Neural crest cell (in vitro differentiated cells): ENCODE measurements around the gene HSPA12A. TPM values are rescaled to one million over a fixed set of nuclear protein-coding genes. Genes with fewer than 3 reads are reported as not detected.
A peak's percentile ranks its signal among the peaks of the same experiment; 100 is the strongest.

Experiments used
- DNase-seq: peaks from one replicate; pipeline ENCODE4 v3.0.0; 2021; ENCODE audit warnings: low read depth, mixed read lengths, low spot score
- H3K27ac Mint-ChIP-seq: one replicate; pipeline ENCODE4 v1.8.0; 2021; ENCODE audit warnings: mild to moderate bottlenecking, mixed read lengths; ENCODE audit not compliant: unreplicated experiment
- H3K27me3 Mint-ChIP-seq: 2 replicates; pipeline ENCODE4 v1.8.0; 2021; ENCODE audit warnings: low read depth, mild to moderate bottlenecking, mixed read lengths
- H3K36me3 Mint-ChIP-seq: 2 replicates; pipeline ENCODE4 v1.8.0; 2021; ENCODE audit warnings: low read depth, mild to moderate bottlenecking, mixed read lengths
- H3K4me1 Mint-ChIP-seq: 2 replicates; pipeline ENCODE4 v1.8.0; 2021; ENCODE audit warnings: mixed read lengths
- H3K4me3 Mint-ChIP-seq: one replicate; pipeline ENCODE4 v1.8.0; 2021; ENCODE audit warnings: mild to moderate bottlenecking, mixed read lengths
- H3K9me3 Mint-ChIP-seq: 2 replicates; pipeline ENCODE4 v1.8.0; 2021; ENCODE audit warnings: mixed read lengths
- CTCF ChIP-seq: fragments of 200-600 bp; sonication (generic); conservative IDR thresholded peaks from 2 replicates; pipeline ENCODE4 v1.5.0; 2021; ENCODE audit warnings: antibody characterized with exemption, mild to moderate bottlenecking
- total RNA-seq: library from RNA; stranded (reverse); gene quantifications from 2 replicates; pipeline ENCODE4 v1.2.1, GENCODE V29; 2021

The HSPA12A gene
- total RNA-seq, 1 donor from 2014 or later = 7.4 TPM

- Mint-ChIP-seq H3K9me3 (no peaks in the 10 kb centered on the region), H3K27ac (no peak overlapping the region), H3K36me3 (no peaks in the 10 kb centered on the region), H3K27me3 (peaks cover 12% of the 10 kb centered on the region), H3K4me3 (no peak overlapping the region), H3K4me1 (peaks cover 16% of the 10 kb centered on the region)
- TF ChIP-seq CTCF = no peak
- DNase-seq = no peak
Observed at GRCh38 chr10:116629340-116629739, 113.0 kb downstream of the HSPA12A start.

GRCh38 chr10:116627386-116627933 lies 114.9 kb downstream of the HSPA12A start:
- H3K36me3 Mint-ChIP-seq = no peaks in the 10 kb centered on the region
- no peak overlapping the region for H3K27ac Mint-ChIP-seq
- peak; percentile 53 for DNase-seq
- H3K27me3 Mint-ChIP-seq = peaks cover 17% of the 10 kb centered on the region
- peaks cover 16% of the 10 kb centered on the region for H3K4me1 Mint-ChIP-seq
- H3K9me3 Mint-ChIP-seq = no peaks in the 10 kb centered on the region
- peak; percentile 66 for TF ChIP-seq CTCF
- no peak overlapping the region for H3K4me3 Mint-ChIP-seq

- no peak overlapping the region for H3K4me3 Mint-ChIP-seq
Observed at GRCh38 chr10:116626815-116627214, 115.6 kb downstream of the HSPA12A start.

GRCh38 chr10:116625845-116626244 lies 116.5 kb downstream of the HSPA12A start:
- peaks cover 12% of the 10 kb centered on the region for H3K4me1 Mint-ChIP-seq
- H3K9me3 Mint-ChIP-seq = no peaks in the 10 kb centered on the region
- TF ChIP-seq CTCF = no peak
- H3K36me3 Mint-ChIP-seq = no peaks in the 10 kb centered on the region
- H3K27me3 Mint-ChIP-seq = peaks cover 17% of the 10 kb centered on the region
- no peak for DNase-seq
- H3K27ac Mint-ChIP-seq = no peak overlapping the region
- no peak overlapping the region for H3K4me3 Mint-ChIP-seq

More at GRCh38 chr10:116626815-116627214, 115.6 kb downstream of the HSPA12A start:
- Mint-ChIP-seq H3K27ac (no peak overlapping the region), H3K27me3 (peaks cover 17% of the 10 kb centered on the region), H3K9me3 (no peaks in the 10 kb centered on the region), H3K4me1 (peaks cover 12% of the 10 kb centered on the region), H3K36me3 (no peaks in the 10 kb centered on the region)
- DNase-seq = no peak
- no peak for TF ChIP-seq CTCF

- DNase-seq = no peak
- Mint-ChIP-seq H3K4me1 (no peaks in the 10 kb centered on the region), H3K27me3 (peaks cover 17% of the 10 kb centered on the region), H3K36me3 (no peaks in the 10 kb centered on the region), H3K4me3 (no peak overlapping the region), H3K9me3 (no peaks in the 10 kb centered on the region), H3K27ac (no peak overlapping the region)
- TF ChIP-seq CTCF = no peak
Observed at GRCh38 chr10:116621934-116622655, 120.3 kb downstream of the HSPA12A start.
